ENCODE measurements around the gene YKT6. TPM values are rescaled to one million over a fixed set of nuclear protein-coding genes. Genes with fewer than 3 reads are reported as not detected.

Gene YKT6
- total and polyA plus RNA-seq, 2 experiments from 2014 or later, result 59.8 to 105 TPM

DNA sequence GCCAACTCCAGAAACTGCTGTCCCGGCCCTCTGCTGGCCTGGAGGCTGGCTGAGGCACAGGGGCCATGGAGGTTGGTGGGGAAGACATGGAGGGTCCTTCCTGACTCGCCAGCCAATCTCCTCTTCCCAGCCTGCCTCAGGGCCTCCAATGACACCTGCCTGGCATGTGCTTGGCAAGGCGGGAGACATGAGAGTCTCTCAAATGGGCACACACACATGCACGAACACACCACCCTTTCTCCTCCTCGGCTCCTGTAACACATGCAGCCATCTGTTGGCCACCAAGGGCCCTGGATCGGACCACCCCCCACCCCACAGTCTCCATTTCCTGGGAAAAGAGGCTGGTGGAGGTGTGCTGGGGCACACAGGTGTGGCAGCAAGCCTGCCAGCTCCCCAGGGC is 56.4 kb downstream of the YKT6 start:
- Histone ChIP-seq H3K27ac (peak overlapping the region; percentile 92), H3K27me3 (no peaks in the 10 kb centered on the region), H3K36me3 (no peaks in the 10 kb centered on the region), H3K9me3 (ENCODE audit: low read depth) (no peaks in the 10 kb centered on the region), H3K4me1 (ENCODE audit: low read depth) (peaks cover 50% of the 10 kb centered on the region), H3K4me3 (no peak overlapping the region)
- no peak for DNase-seq (ENCODE audit: low read depth in 1 of 2, low spot score in 1 of 2)
- TF ChIP-seq, protein P1, sequence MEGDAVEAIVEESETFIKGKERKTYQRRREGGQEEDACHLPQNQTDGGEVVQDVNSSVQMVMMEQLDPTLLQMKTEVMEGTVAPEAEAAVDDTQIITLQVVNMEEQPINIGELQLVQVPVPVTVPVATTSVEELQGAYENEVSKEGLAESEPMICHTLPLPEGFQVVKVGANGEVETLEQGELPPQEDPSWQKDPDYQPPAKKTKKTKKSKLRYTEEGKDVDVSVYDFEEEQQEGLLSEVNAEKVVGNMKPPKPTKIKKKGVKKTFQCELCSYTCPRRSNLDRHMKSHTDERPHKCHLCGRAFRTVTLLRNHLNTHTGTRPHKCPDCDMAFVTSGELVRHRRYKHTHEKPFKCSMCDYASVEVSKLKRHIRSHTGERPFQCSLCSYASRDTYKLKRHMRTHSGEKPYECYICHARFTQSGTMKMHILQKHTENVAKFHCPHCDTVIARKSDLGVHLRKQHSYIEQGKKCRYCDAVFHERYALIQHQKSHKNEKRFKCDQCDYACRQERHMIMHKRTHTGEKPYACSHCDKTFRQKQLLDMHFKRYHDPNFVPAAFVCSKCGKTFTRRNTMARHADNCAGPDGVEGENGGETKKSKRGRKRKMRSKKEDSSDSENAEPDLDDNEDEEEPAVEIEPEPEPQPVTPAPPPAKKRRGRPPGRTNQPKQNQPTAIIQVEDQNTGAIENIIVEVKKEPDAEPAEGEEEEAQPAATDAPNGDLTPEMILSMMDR (IDR thresholded peaks at IDR 0.05; ENCODE audit: low read depth, low read length), result no peak

DNA sequence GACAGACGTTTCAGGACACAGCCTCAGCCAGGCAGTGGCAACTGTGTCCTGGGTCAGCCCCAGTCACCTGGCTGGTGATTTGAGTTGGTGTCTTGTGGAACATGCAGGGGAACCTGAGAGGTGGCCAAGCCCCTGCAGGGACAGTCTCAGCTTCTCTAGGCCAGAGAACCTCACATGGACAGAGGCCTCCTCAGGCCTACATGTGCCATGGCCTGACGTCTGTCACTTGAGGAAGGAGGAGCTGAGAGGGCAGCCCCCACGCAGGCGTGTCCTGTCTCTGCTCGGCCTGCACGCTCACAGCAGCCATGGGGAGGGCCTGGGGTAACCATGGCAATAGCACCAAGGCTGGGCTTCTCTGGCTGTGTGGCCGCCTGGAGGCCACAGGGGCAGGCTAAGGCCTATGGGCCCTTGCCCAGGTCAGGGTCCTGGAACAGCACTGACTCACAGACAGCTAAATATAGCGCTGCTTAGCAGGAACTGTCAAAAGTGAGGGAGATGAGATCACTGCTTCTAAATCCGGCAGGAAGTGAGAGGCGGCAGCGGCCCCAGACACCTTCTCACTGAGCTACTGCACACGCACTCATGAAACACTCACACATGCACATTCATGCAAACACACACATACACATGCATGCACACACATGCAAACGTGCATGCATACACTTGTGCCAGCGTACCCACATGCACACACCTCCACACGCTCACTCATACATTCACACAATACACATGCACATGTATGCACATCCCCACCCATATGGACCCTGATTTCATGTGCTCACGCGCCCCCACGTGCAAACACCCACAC is 57.0 kb downstream of the YKT6 start:
- TF ChIP-seq, protein P1 (IDR thresholded peaks at IDR 0.05; ENCODE audit: low read depth, low read length), result no peak
- Histone ChIP-seq H3K36me3 (no peaks in the 10 kb centered on the region), H3K27ac (peak overlapping the region; percentile 92), H3K27me3 (no peaks in the 10 kb centered on the region), H3K9me3 (ENCODE audit: low read depth) (no peaks in the 10 kb centered on the region), H3K4me1 (ENCODE audit: low read depth) (peaks cover 55% of the 10 kb centered on the region), H3K4me3 (no peak overlapping the region)
- DNase-seq (ENCODE audit: low read depth in 1 of 2, low spot score in 1 of 2), result peak; percentile 89 to 94

DNA sequence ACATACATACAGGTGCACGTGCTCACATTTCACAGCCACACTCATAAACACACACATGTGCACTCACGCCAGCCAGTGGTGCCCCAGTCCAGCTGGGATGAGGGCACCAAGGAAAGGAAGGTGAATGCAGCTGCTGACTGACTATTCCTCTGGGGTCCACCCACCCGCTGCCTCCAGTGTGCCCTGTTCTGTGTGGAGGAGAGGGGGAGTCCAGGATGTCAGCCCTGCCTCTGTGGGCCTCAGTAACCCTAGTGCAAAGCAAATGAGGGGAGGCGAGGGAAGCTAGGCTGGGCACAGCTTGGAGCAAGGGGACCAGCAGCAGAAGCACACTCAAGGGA is 57.6 kb downstream of the YKT6 start:
- no peaks in the 10 kb centered on the region for H3K27me3 ChIP-seq
- no peak for DNase-seq (ENCODE audit: low read depth in 1 of 2, low spot score in 1 of 2)
- peak overlapping the region; percentile 92 for H3K27ac ChIP-seq
- H3K36me3 ChIP-seq, result no peaks in the 10 kb centered on the region
- H3K9me3 ChIP-seq (ENCODE audit: low read depth), result no peaks in the 10 kb centered on the region
- no peak overlapping the region for H3K4me3 ChIP-seq
- TF ChIP-seq, protein P1 (IDR thresholded peaks at IDR 0.05; ENCODE audit: low read depth, low read length), result no peak
- peaks cover 60% of the 10 kb centered on the region for H3K4me1 ChIP-seq (ENCODE audit: low read depth)

DNA sequence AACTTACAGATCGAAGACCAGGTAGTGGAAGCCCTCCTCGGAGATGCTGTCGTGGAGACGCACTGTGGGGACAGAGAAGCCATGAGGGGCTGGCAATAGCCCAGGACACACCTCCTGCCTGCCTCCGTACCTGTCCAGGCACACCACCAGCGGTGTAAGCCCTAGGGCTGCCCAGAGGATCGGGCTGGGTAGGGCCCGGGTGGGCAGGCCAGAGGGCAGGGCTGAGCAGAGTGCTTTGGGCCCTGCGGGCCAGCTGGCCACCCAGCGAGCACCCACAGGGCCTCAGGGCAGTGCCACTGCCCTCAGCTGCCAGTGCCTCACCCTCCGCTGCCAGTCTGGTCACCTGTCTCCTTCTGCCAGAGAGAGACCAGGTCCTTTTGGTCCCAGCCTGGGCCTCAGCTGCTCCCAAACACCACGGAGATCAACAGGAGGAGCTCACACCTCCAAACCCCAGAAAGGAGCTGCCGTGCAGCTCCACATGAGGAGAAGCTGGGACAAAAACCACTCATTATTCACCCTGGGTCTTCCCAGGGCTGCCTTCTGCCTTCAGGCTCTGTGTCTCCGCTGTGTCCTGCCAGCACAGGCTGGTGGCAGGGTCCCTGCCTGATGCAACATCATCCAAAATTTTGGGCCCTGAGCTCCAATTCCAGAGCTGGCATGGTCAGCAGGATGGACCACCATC is 58.2 kb downstream of the YKT6 start:
- H3K9me3 ChIP-seq (ENCODE audit: low read depth), result no peaks in the 10 kb centered on the region
- no peaks in the 10 kb centered on the region for H3K36me3 ChIP-seq
- peaks cover 65% of the 10 kb centered on the region for H3K4me1 ChIP-seq (ENCODE audit: low read depth)
- no peaks in the 10 kb centered on the region for H3K27me3 ChIP-seq
- TF ChIP-seq, protein P1 (IDR thresholded peaks at IDR 0.05; ENCODE audit: low read depth, low read length), result no peak
- no peak for DNase-seq (ENCODE audit: low read depth in 1 of 2, low spot score in 1 of 2)
- H3K4me3 ChIP-seq, result no peak overlapping the region
- H3K27ac ChIP-seq, result peak overlapping the region; percentile 92

- no peaks in the 10 kb centered on the region for H3K27me3 ChIP-seq
- TF ChIP-seq, protein P1 (IDR thresholded peaks at IDR 0.05; ENCODE audit: low read depth, low read length), result no peak
- peak in 1 of 2 donors; percentile 99 for DNase-seq (ENCODE audit: low read depth in 1 of 2, low spot score in 1 of 2)
- H3K4me3 ChIP-seq, result no peak overlapping the region
- H3K4me1 ChIP-seq (ENCODE audit: low read depth), result peaks cover 73% of the 10 kb centered on the region
- H3K27ac ChIP-seq, result no peak overlapping the region
- no peaks in the 10 kb centered on the region for H3K9me3 ChIP-seq (ENCODE audit: low read depth)
- no peaks in the 10 kb centered on the region for H3K36me3 ChIP-seq
Observed at GRCh38 chr7:44259547-44260457, 59.0 kb downstream of the YKT6 start.
